Type B pancreatic cell (in vitro differentiated cells): ENCODE results near the gene KCNMB2. TPM values are rescaled to one million over a fixed set of nuclear protein-coding genes. Genes with fewer than 3 reads are reported as not detected.

ENCODE experiments used
- DNase-seq: peaks from one replicate; pipeline ENCODE4 v3.0.0; 2021; ENCODE audit warnings: mixed read lengths; ENCODE audit not compliant: unreplicated experiment; ENCODE audit errors: extremely low spot score
- H3K27ac Mint-ChIP-seq: 2 replicates; pipeline ENCODE4 v1.8.0; 2021; ENCODE audit warnings: mild to moderate bottlenecking, mixed read lengths
- H3K27me3 Mint-ChIP-seq: 2 replicates; pipeline ENCODE4 v1.8.0; 2021; ENCODE audit warnings: mixed read lengths
- H3K36me3 Mint-ChIP-seq: 2 replicates; pipeline ENCODE4 v1.8.0; 2021; ENCODE audit warnings: mixed read lengths
- H3K4me1 Mint-ChIP-seq: one replicate; pipeline ENCODE4 v1.8.0; 2021; ENCODE audit warnings: mixed read lengths; ENCODE audit not compliant: unreplicated experiment
- H3K4me3 Mint-ChIP-seq: 2 replicates; pipeline ENCODE4 v1.8.0; 2021; ENCODE audit warnings: mild to moderate bottlenecking, mixed read lengths
- H3K9me3 Mint-ChIP-seq: 2 replicates; pipeline ENCODE4 v1.8.0; 2021; ENCODE audit warnings: mixed read lengths
- CTCF ChIP-seq: fragments of 200-600 bp; sonication (generic); conservative IDR thresholded peaks from 2 replicates; pipeline ENCODE4 v1.5.0; 2021; ENCODE audit warnings: antibody characterized with exemption, mild to moderate bottlenecking
- total RNA-seq: library from RNA; stranded (reverse); gene quantifications from 2 replicates; pipeline ENCODE4 v1.2.1, GENCODE V29; 2021; ENCODE audit warnings: low replicate concordance

The KCNMB2 gene
- total RNA-seq, 1 donor from 2014 or later = 1.3 TPM

- H3K27ac Mint-ChIP-seq = no peak overlapping the region
- no peaks in the 10 kb centered on the region for H3K4me1 Mint-ChIP-seq
- DNase-seq = no peak
- H3K4me3 Mint-ChIP-seq = no peak overlapping the region
- H3K36me3 Mint-ChIP-seq = no peaks in the 10 kb centered on the region
- peaks cover 2% of the 10 kb centered on the region for H3K27me3 Mint-ChIP-seq
- H3K9me3 Mint-ChIP-seq = no peaks in the 10 kb centered on the region
- no peak for TF ChIP-seq CTCF
These were observed 232.0 kb downstream of the KCNMB2 start for GRCh38 chr3:178768072-178768864.

GRCh38 chr3:178771511-178771910 lies 235.3 kb downstream of the KCNMB2 start:
- Mint-ChIP-seq H3K27me3 (no peaks in the 10 kb centered on the region), H3K27ac (no peak overlapping the region), H3K4me1 (no peaks in the 10 kb centered on the region), H3K9me3 (no peaks in the 10 kb centered on the region), H3K4me3 (no peak overlapping the region), H3K36me3 (no peaks in the 10 kb centered on the region)
- TF ChIP-seq CTCF = no peak
- no peak for DNase-seq

GRCh38 chr3:178772746-178773145 lies 236.5 kb downstream of the KCNMB2 start:
- TF ChIP-seq CTCF = no peak
- no peak overlapping the region for H3K27ac Mint-ChIP-seq
- no peaks in the 10 kb centered on the region for H3K9me3 Mint-ChIP-seq

GRCh38 chr3:178773358-178773757 lies 237.1 kb downstream of the KCNMB2 start:
- Mint-ChIP-seq H3K27ac (no peak overlapping the region), H3K27me3 (no peaks in the 10 kb centered on the region), H3K36me3 (no peaks in the 10 kb centered on the region), H3K4me3 (no peak overlapping the region), H3K9me3 (no peaks in the 10 kb centered on the region), H3K4me1 (no peaks in the 10 kb centered on the region)
- no peak for DNase-seq
- TF ChIP-seq CTCF = no peak

More at GRCh38 chr3:178772746-178773145, 236.5 kb downstream of the KCNMB2 start:
- no peaks in the 10 kb centered on the region for H3K36me3 Mint-ChIP-seq
- H3K27me3 Mint-ChIP-seq = no peaks in the 10 kb centered on the region
- DNase-seq = no peak
- H3K4me1 Mint-ChIP-seq = no peaks in the 10 kb centered on the region
- H3K4me3 Mint-ChIP-seq = no peak overlapping the region

GRCh38 chr3:178777718-178778411 lies 241.6 kb downstream of the KCNMB2 start:
- no peaks in the 10 kb centered on the region for H3K27me3 Mint-ChIP-seq
- no peak overlapping the region for H3K4me3 Mint-ChIP-seq
- peaks cover 3% of the 10 kb centered on the region for H3K4me1 Mint-ChIP-seq
- H3K36me3 Mint-ChIP-seq = no peaks in the 10 kb centered on the region
- H3K27ac Mint-ChIP-seq = no peak overlapping the region
- H3K9me3 Mint-ChIP-seq = no peaks in the 10 kb centered on the region
- no peak for TF ChIP-seq CTCF
- DNase-seq = no peak
